Stimulated activated CD4-positive, alpha-beta T cell treated with anti-CD3 and anti-CD28 coated beads, Interleukin-12 subunit alpha, Interleukin-12 subunit beta, amount 100 ng/mL, for 48 hours (primary cell): ENCODE results near the gene ROBO1.
"Not testable (repeated sequence)": the region's sequence is repeated elsewhere in the genome, so short reads cannot be mapped to it uniquely, and the experiment has no call there.

Experiments
- DNase-seq, 3 donors: peaks; one replicate each; pipeline ENCODE4 v3.0.0-alpha.2; 2020; ENCODE audit warnings: low read depth in 2 of 3, low spot score in 1 of 3

The ROBO1 gene

GRCh38 chr3:78761126-78761525 lies 1006.7 kb downstream of the ROBO1 start:
- no peak for DNase-seq

GRCh38 chr3:78757731-78758130 lies 1010.1 kb downstream of the ROBO1 start:
- DNase-seq, result no peak

DNA sequence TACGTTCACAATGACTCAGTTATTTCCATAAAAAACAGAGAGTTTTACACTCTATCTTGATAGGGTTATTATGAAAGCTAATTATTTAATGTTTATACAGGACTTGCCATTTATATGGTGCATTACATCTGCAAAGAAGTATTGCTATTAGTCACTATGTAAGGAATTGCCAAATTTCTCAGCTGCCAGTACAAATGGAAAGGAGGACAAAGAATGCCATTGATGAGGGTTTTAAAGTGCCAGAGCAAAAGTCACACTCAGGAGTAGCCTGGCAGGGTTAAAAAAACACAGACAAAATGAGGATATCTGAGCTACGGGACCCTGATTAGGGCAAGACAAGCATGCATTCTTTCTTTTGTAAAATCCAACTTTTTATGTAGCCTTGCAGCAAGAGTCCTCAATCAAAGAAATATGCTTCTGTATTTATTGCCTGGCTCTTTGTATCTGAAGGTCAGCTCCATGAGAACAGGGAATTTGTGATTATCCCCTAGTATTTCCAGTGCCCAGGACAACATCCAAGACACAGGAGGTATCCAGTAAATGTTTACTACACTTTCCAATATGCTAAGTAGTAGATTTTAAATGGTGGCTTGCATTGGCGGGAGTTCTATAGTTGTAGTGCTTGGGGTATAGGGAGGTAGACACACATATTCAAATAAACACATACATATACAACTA lies 1013.6 kb downstream of the ROBO1 start:
- no peak for DNase-seq

- DNase-seq, result no peak
Observed at GRCh38 chr3:78751266-78751665, 1016.5 kb downstream of the ROBO1 start.

DNA sequence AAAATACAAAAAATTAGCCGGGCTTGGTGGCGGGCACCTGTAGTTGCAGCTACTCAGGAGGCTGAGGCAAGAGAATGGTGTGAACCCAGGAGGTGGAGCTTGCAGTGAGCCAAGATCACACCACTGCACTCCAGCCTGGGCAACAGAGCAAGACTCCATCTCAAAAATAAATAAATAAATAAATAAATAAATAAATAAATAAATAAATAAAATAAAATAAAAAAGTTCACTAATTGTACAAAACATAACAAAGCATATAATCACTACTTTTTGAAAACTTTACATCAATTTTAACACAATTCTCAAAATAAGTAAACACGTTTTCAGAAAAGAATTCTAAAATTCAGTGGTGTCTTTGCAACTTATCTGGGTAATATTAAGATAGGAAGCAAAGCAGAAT lies 1017.5 kb downstream of the ROBO1 start:
- DNase-seq, result not testable (repeated sequence)

GRCh38 chr3:78749056-78749455 lies 1018.7 kb downstream of the ROBO1 start:
- no peak for DNase-seq

DNA sequence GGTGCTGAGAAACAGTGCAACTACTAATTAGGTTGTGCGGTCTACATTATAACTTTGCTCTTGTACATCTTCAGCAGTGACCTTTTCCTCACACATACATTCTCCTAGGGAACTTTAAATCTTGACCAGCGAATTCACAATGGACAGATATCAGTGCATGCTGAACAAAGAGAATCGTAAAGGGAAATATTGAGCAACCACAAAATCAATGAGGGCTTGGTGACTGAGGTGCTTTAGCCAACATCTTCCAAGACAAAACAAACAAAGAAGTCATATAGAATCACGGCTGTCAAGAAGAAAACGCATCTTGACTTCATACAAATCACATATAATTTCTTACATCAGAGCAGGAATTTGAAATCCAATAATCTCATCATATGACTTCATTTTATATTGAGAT lies 1022.0 kb downstream of the ROBO1 start:
- no peak for DNase-seq

DNA sequence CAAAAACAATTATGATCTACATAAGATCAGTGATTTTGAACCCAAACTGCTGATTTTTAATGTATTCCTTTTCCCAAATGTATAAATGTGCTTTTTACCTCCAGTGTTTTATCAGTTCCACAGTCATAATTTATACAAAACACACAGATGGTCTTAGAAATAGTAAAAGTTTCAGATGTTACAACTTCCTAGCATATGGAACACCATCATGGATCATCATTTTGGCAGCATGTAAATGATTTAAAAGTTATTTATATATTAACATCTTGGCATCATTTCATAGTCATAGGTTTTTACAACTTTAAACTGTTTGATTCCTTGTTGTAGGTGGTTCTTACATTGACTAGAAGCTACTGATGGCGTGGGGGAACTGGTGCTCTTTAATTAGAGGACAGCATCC lies 1025.3 kb downstream of the ROBO1 start:
- DNase-seq, result no peak

GRCh38 chr3:78742041-78742440 lies 1025.8 kb downstream of the ROBO1 start:
- no peak for DNase-seq

GRCh38 chr3:78741066-78741645 lies 1026.6 kb downstream of the ROBO1 start:
- DNase-seq, result no peak

DNA sequence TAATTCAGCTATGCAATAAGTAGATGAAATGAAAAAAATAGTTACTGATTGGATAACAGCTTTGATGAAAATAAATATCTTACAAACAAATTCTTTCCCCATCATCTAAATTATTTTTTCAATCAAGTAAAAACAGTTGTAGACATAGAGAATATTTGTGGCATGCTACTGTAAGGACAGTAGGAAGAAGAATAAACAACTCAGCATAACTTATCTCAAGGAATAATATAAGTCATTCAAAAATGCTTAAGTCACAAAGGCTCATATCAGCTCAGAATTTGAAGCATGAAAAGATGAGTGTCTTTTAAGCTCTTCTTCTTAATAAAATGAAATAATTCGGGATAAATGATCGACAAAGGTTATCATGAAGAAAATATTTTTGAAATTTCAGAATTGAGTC lies 1029.0 kb downstream of the ROBO1 start:
- no peak for DNase-seq

- DNase-seq, result no peak
Observed at GRCh38 chr3:78737988-78738387, 1029.8 kb downstream of the ROBO1 start.

- no peak for DNase-seq
Observed at GRCh38 chr3:78736863-78737262, 1030.9 kb downstream of the ROBO1 start.

GRCh38 chr3:78734048-78734637 lies 1033.7 kb downstream of the ROBO1 start:
- DNase-seq, result no peak

DNA sequence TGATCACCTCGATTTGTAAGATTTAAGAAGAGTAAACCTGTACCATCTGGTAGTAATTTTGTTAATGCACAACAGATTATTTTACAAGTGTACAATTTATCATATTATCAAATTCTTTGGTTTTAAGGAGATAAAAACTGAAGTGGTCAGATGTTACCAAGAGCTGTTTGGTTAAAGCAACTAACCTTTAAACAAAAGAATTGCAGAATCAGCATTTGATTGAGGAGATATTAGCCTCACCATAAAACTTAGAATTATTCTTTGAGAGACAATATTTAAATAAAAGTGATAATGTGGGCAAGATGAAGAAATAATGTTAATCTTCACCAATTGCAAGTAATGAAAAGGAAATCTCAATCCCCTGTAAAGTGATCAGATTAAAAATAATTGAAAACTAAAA lies 1034.9 kb downstream of the ROBO1 start:
- DNase-seq, result no peak

DNA sequence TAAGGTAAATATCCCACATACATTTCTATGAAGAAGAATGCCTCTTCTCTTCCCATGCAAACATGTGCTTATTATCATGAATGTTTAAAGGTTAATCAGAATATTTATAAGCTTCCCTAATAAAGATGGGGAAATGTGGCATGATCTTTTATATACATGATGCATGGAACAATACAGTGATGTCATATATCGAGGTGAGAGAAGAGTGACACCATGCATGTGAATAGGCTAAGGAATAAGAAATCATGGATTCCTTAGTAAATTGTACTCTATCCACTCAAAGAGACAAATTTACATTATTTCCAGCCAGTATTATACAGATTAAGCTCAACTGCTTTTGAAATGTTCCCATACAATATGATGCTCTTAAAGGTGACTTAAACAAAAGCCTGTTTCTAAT lies 1035.3 kb downstream of the ROBO1 start:
- no peak for DNase-seq

DNA sequence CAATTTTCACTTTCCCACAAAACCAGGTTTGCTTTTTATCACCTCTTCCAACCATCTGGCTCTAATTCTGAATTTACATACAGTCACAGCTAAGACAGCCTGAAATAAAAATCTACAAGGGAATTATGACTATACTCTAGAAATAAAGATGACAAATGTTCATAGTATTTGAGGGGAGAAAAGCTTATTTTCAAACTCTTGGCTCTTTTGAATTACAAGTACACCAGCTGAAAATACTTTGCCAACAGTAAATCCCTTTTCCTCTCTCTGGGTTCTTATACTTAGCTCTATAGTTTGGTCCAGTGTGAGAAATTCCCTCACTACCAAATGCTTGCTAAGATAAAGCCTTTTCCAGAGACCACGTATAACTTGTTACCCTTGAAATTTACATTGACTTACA lies 1037.9 kb downstream of the ROBO1 start:
- no peak for DNase-seq

DNA sequence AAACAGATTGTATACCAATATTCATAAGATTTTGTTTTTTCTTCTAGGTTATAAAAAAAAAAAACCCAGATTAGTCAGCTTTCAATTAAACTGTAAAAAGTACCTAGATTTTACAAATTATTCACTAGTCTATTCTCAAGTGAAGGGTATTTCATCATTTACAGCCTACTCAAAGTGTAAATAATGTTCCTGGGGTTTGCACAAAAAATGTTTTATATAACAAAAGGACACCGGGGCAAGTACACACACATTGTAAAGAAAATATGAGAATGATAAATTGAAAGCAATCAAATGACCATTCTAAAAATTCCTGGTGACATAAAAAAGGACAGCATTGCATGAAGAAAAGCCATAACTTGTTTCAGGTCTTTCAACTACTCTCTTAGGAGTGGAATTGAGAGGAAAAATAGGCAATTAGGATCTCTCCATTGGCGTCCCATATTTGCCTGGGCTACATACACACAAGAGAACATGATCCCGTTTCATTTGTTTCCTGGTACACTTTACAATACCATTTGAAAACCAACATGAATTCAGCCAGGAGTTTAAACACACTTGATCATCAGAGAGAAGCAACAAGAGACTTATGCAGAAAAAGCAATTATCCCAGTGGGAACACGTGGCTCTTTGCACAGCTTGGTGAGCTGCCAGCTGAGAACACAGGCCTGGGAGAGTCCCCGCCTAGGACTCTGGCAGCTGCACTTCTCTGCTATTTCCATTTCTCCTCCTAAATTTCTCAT lies 1039.2 kb downstream of the ROBO1 start:
- DNase-seq, result no peak

DNA sequence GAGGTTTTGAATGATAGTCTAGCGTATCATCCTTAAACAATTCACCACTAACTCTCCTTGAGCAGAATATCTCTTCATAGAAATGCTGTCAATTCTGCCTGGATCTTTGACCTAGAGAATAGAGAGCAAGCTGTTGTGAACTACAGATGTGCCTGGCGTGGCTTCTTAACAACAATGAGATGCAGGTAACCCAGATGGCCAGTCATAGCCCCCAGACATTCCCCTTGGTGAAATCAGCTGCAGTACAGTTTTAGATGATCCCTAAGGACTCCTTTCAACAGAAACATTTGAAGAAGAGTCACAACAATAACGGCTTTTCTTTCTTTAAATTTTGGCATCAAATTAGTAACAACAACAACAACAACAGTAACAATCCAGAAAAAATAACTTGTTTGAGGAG lies 1041.3 kb downstream of the ROBO1 start:
- no peak for DNase-seq

DNA sequence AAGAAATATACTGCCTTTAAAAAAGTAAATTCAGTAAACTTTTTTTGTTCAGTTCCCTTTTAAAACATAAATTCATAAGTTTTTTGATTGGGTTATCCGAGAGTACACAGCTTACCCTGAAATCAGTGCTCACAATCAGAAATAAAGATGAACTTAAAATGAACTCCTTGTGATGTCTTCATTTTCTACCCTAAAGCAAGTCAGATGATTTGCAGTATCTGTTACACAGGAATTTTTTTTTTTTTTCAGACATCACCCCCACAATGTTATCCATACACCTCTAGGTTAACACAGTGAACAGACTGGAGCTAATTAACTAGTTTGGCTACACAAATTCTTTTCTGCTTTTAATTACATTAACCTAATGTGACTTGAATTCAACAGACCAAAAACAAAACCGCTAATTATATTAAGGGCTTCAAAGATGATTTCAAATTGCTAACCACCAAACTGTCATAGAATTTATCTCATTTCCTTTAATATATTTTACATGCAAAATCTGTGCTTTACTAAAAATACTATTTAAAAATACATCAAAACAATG lies 1042.0 kb downstream of the ROBO1 start:
- DNase-seq, result no peak

DNA sequence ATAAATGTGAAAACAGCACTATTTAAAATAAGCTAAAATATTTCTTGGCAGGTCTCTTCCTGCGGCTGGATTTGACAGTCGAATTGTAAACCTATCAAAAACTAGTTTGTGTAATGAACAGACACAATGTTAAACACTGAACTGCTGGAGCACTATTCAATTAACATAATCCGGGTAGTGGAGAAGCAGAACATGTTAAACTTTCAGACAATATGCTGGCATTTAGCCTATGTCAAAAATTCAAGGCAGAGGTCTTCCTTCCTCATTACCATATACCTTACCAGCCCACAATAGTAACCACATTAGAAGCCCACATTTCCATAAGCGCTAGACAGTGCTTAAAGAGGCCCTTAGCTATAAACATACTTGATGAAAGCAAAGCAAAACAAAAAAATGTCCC lies 1042.9 kb downstream of the ROBO1 start:
- DNase-seq, result no peak

- not testable (repeated sequence) for DNase-seq
Observed at GRCh38 chr3:78724364-78724763, 1043.4 kb downstream of the ROBO1 start.
